Hepatocyte (in vitro differentiated cells): ENCODE results near the gene TLCD3B. TPM values are rescaled to one million over a fixed set of nuclear protein-coding genes. Genes with fewer than 3 reads are reported as not detected.
A peak's percentile ranks its signal among the peaks of the same experiment; 100 is the strongest.

Source experiments
- DNase-seq: peaks from one replicate; pipeline ENCODE4 v3.0.0-alpha.2; 2016; ENCODE audit warnings: low spot score
- H2AFZ ChIP-seq: fragments of 200-600 bp; sonication (generic); 2 replicates; pipeline ENCODE4 v1.6.0; 2016; ENCODE audit warnings: antibody characterized with exemption, mild to moderate bottlenecking
- H3K27ac ChIP-seq: fragments of 200-600 bp; sonication (generic); 2 replicates; pipeline ENCODE4 v1.5.1; 2016; ENCODE audit warnings: mild to moderate bottlenecking
- H3K27me3 ChIP-seq: fragments of 200-600 bp; sonication (generic); 2 replicates; pipeline ENCODE4 v1.6.1; 2016
- H3K36me3 ChIP-seq: fragments of 200-600 bp; sonication (generic); replicated peaks from 2 replicates; pipeline ENCODE4 v1.5.1; 2016; ENCODE audit warnings: low read depth; ENCODE audit not compliant: insufficient read depth
- H3K4me1 ChIP-seq: fragments of 200-600 bp; sonication (generic); 2 replicates; pipeline ENCODE4 v1.5.1; 2016; ENCODE audit warnings: mild to moderate bottlenecking, moderate library complexity; ENCODE audit not compliant: insufficient read depth
- H3K4me2 ChIP-seq: fragments of 200-600 bp; sonication (generic); 2 replicates; pipeline ENCODE4 v1.6.0; 2016
- H3K4me3 ChIP-seq: fragments of 200-600 bp; sonication (generic); 2 replicates; pipeline ENCODE4 v1.5.1; 2016; ENCODE audit warnings: mild to moderate bottlenecking
- H3K79me2 ChIP-seq: fragments of 200-600 bp; sonication (generic); 2 replicates; pipeline ENCODE4 v1.6.0; 2017; ENCODE audit warnings: mild to moderate bottlenecking
- H3K9me2 ChIP-seq: fragments of 200-600 bp; sonication (generic); replicated peaks from 2 replicates; pipeline ENCODE4 v1.6.0; 2017; ENCODE audit warnings: mild to moderate bottlenecking; ENCODE audit not compliant: insufficient read depth
- H3K9me3 ChIP-seq: fragments of 200-600 bp; sonication (generic); 2 replicates; pipeline ENCODE4 v1.5.1; 2016; ENCODE audit warnings: low read depth, mild to moderate bottlenecking
- H4K20me1 ChIP-seq: fragments of 200-600 bp; sonication (generic); 2 replicates; pipeline ENCODE4 v1.6.0; 2016; ENCODE audit warnings: mild to moderate bottlenecking; ENCODE audit not compliant: insufficient read depth, poor library complexity, severe bottlenecking
- CTCF ChIP-seq: fragments of 200-600 bp; sonication (generic); IDR thresholded peaks from 2 replicates; pipeline ENCODE4 v1.5.1; 2016; ENCODE audit warnings: antibody characterized with exemption, mild to moderate bottlenecking; ENCODE audit not compliant: poor library complexity
- EZH2 ChIP-seq: fragments of 200-600 bp; sonication (generic); IDR thresholded peaks from 2 replicates; pipeline ENCODE4 v1.6.1; 2016; ENCODE audit warnings: antibody characterized with exemption, mild to moderate bottlenecking, borderline replicate concordance
- EZH2phosphoT487 ChIP-seq: fragments of 200-600 bp; sonication (generic); IDR thresholded peaks from one replicate; pipeline ENCODE4 v1.6.1; 2018; ENCODE audit warnings: antibody characterized with exemption, mild to moderate bottlenecking, low read depth, moderate library complexity; ENCODE audit not compliant: unreplicated experiment, severe bottlenecking
- WGBS: methylation state at CpG from one replicate; pipeline ENCODE4 v1.1.6; 2016; ENCODE audit warnings: low lambda C conversion rate; ENCODE audit errors: missing lambda C conversion rate; 5-methylcytosine and 5-hydroxymethylcytosine counted together
- polyA plus RNA-seq: library from polyadenylated mRNA; unstranded; fragments of >200 nt; fragmentation: Nextera tagmentation; extraction: Ambion mirVana; gene quantifications from 2 replicates; pipeline ENCODE4 v1.2.1, GENCODE V29; 2016
- total RNA-seq: library from RNA; depleted of rRNA; stranded (reverse); fragments of >200 nt; gene quantifications from 2 replicates; pipeline ENCODE4 v1.2.3, GENCODE V29; 2014

Gene TLCD3B
- total and polyA plus RNA-seq, 2 experiments from 2014 or later = not detected

GRCh38 chr16:30011714-30012504, 19.2 kb downstream of the TLCD3B start:
- H3K27me3 ChIP-seq = peaks cover 25% of the 10 kb centered on the region
- H2AFZ ChIP-seq = peak overlapping the region; percentile 35
- H3K9me2 ChIP-seq = no peaks in the 10 kb centered on the region
- no peaks in the 10 kb centered on the region for H3K36me3 ChIP-seq
- DNase-seq = no peak
- peak overlapping the region; percentile 99 for H3K4me2 ChIP-seq
- no peaks in the 10 kb centered on the region for H3K4me1 ChIP-seq
- no peak overlapping the region for H3K27ac ChIP-seq
- H3K4me3 ChIP-seq = no peak overlapping the region
- WGBS = 32% methylated on average over 27 of the region's 31 CpGs
- H3K9me3 ChIP-seq = no peaks in the 10 kb centered on the region
- TF ChIP-seq CTCF = no peak
- TF ChIP-seq EZH2phosphoT487 = no peak
- TF ChIP-seq EZH2 = no peak
- H3K79me2 ChIP-seq = no peaks in the 10 kb centered on the region
- H4K20me1 ChIP-seq = no peaks in the 10 kb centered on the region

GRCh38 chr16:30010844-30011713, 20.0 kb downstream of the TLCD3B start, which contains the start of gene DOC2A:
Gene DOC2A, minus strand, starts transcription at chr16:30011027. Its CDS starts 805 bp downstream, at chr16:30010222.
- H3K27me3 ChIP-seq = peaks cover 25% of the 10 kb centered on the region
- no peaks in the 10 kb centered on the region for H3K36me3 ChIP-seq
- no peaks in the 10 kb centered on the region for H3K9me3 ChIP-seq
- TF ChIP-seq EZH2 (peak; percentile 30), EZH2phosphoT487 (no peak), CTCF (no peak)
- no peaks in the 10 kb centered on the region for H3K79me2 ChIP-seq
- H3K4me2 ChIP-seq = peak within 1 kb of the TSS; percentile 99
- no peaks in the 10 kb centered on the region for H3K9me2 ChIP-seq
- no peaks in the 10 kb centered on the region for H4K20me1 ChIP-seq
- WGBS = 2% methylated on average over 18 of the region's 99 CpGs
- peak within 1 kb of the TSS; percentile 35 for H2AFZ ChIP-seq
- no peaks in the 10 kb centered on the region for H3K4me1 ChIP-seq
- H3K4me3 ChIP-seq = peak within 1 kb of the TSS; percentile 29
- DNase-seq = peak; percentile 58
- no peak within 1 kb of the TSS for H3K27ac ChIP-seq

- Histone ChIP-seq H2AFZ (no peak overlapping the region), H4K20me1 (no peaks in the 10 kb centered on the region), H3K4me3 (peak overlapping the region; percentile 29), H3K79me2 (no peaks in the 10 kb centered on the region), H3K4me2 (peak overlapping the region; percentile 99), H3K27me3 (peaks cover 25% of the 10 kb centered on the region), H3K36me3 (no peaks in the 10 kb centered on the region), H3K27ac (no peak overlapping the region), H3K9me2 (no peaks in the 10 kb centered on the region), H3K9me3 (no peaks in the 10 kb centered on the region), H3K4me1 (no peaks in the 10 kb centered on the region)
- no peak for TF ChIP-seq CTCF
- TF ChIP-seq EZH2phosphoT487 = no peak
- no peak for TF ChIP-seq EZH2
- DNase-seq = no peak
- 53% methylated on average over 16 of the region's 34 CpGs for WGBS
Measured at GRCh38 chr16:30009990-30010843, 20.9 kb downstream of the TLCD3B start.
